Esophagus muscularis mucosa (tissue), 4 donors: ENCODE measurements around the gene CDH4. TPM values are rescaled to one million over a fixed set of nuclear protein-coding genes. Genes with fewer than 3 reads are reported as not detected.
"Not testable (repeated sequence)": the region's sequence is repeated elsewhere in the genome, so short reads cannot be mapped to it uniquely, and the experiment has no call there.

Experiments used
- DNase-seq: peaks from one replicate; pipeline ENCODE4 v3.0.0-alpha.2; 2017; ENCODE audit errors: extremely low spot score
- H3K27ac ChIP-seq, 4 donors: fragments of 200-600 bp; sonication (generic); replicated peaks in 1 of 4; 1 replicate in 3 of 4; 2 replicates in 1 of 4; pipeline ENCODE4 v1.5.1; 2016 to 2019; ENCODE audit warnings: mild to moderate bottlenecking in 1 of 4
- H3K27me3 ChIP-seq, 4 donors: fragments of 200-600 bp; sonication (generic); one replicate each; pipeline versions ENCODE4 v1.5.1 to v1.6.0; 2016 to 2019
- H3K36me3 ChIP-seq, 4 donors: fragments of 200-600 bp; sonication (generic); one replicate each; pipeline ENCODE4 v1.5.1; 2016 to 2019
- H3K4me1 ChIP-seq, 4 donors: fragments of 200-600 bp; sonication (generic); one replicate each; pipeline ENCODE4 v1.5.1; 2016 to 2019
- H3K4me3 ChIP-seq, 4 donors: fragments of 200-600 bp; sonication (generic); 1 replicate in 2 of 4; 2 replicates in 2 of 4; pipeline ENCODE4 v1.5.1; 2016 to 2019; ENCODE audit warnings: mild to moderate bottlenecking in 4 of 4, moderate library complexity in 1 of 4
- H3K9me3 ChIP-seq, 4 donors: fragments of 200-600 bp; sonication (generic); 1 replicate in 3 of 4; 2 replicates in 1 of 4; pipeline ENCODE4 v1.5.1; 2016 to 2019
- CTCF ChIP-seq, 3 experiments: fragments of 200-600 bp in 2 of 3; fragments of 450-650 bp in 1 of 3; sonication (generic) in 2 of 3; IDR thresholded peaks; one replicate each; pipeline ENCODE4 v1.5.1; 2017 to 2019; ENCODE audit warnings: antibody characterized with exemption in 3 of 3, mild to moderate bottlenecking in 2 of 3, moderate library complexity in 1 of 3
- EP300 ChIP-seq: sonication (generic); formaldehyde crosslinking; IDR thresholded peaks from one replicate; pipeline ENCODE4 v1.6.1; 2017; ENCODE audit warnings: antibody characterized with exemption
- POLR2A ChIP-seq: fragments of 450-650 bp; IDR thresholded peaks from one replicate; pipeline ENCODE4 v1.6.1; 2017; ENCODE audit warnings: antibody characterized with exemption, moderate library complexity, mild to moderate bottlenecking, low read depth
- POLR2AphosphoS5 ChIP-seq, 2 donors: sonication (generic); formaldehyde crosslinking; IDR thresholded peaks; one replicate each; pipeline ENCODE4 v1.6.1; 2017; ENCODE audit warnings: antibody characterized with exemption in 2 of 2
- WGBS: methylation state at CpG from one replicate; pipeline ENCODE4 v1.1.5; 2018; 5-methylcytosine and 5-hydroxymethylcytosine counted together
- intact Hi-C: fragments of 100-400 bp; cut with DNase I; formaldehyde crosslinking; loops from one replicate; pipeline ENCODE4 v1.15.1; 2023
- total RNA-seq, 4 donors: library from RNA; depleted of rRNA; stranded (reverse); fragments of >200 nt; gene quantifications; one replicate each; pipeline versions ENCODE4 v1.1.0 to v1.2.1, GENCODE V29; 2016

The CDH4 gene
- total RNA-seq, 4 donors from 2014 or later: 0.42 to 1.3 (median 0.48) TPM

DNA sequence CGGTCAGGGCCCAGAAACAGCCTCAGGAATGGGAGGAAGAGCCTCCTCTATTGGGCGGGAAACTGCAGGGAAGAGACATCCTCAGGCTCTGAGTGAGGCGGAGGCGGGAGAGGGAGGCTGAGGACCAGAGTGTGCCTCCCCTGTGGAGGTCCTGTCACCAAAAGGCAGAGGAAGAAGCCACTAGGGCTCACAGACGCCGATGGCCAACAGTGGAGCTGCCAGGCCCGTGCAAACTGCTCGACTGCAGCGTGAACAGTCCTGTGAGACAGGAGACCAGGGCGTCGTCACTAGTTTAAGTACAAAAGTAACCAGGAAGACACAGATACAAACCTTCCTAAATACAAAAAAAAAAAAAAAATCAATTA, 730.9 kb downstream of the CDH4 start:
- Histone ChIP-seq H3K9me3 (no peaks in the 10 kb centered on the region), H3K4me3 (no peak overlapping the region), H3K4me1 (no peaks in the 10 kb centered on the region), H3K27ac (no peak overlapping the region), H3K36me3 (peaks cover 0 to 70% (median 43%) of the 10 kb centered on the region in 4 donors), H3K27me3 (no peaks in the 10 kb centered on the region)
- intact Hi-C loops: no loop called here
- no peak for DNase-seq
- 93% methylated on average over 9 of the region's 11 CpGs for WGBS
- TF ChIP-seq CTCF (IDR thresholded peaks at IDR 0.05): no peak
- no peak for TF ChIP-seq POLR2AphosphoS5 (IDR thresholded peaks at IDR 0.05)
- no peak for TF ChIP-seq EP300
- TF ChIP-seq POLR2A: no peak

GRCh38 chr20:61983965-61984364, 731.9 kb downstream of the CDH4 start:
- TF ChIP-seq CTCF (IDR thresholded peaks at IDR 0.05) (no peak), POLR2AphosphoS5 (IDR thresholded peaks at IDR 0.05) (no peak), POLR2A (no peak), EP300 (no peak)
- Histone ChIP-seq H3K27ac (no peak overlapping the region), H3K4me1 (no peaks in the 10 kb centered on the region), H3K9me3 (no peaks in the 10 kb centered on the region), H3K36me3 (peaks cover 5 to 77% (median 49%) of the 10 kb centered on the region in 4 donors), H3K27me3 (no peaks in the 10 kb centered on the region), H3K4me3 (no peak overlapping the region)
- WGBS: 78% methylated on average over 13 of the region's 17 CpGs
- intact Hi-C loops: no loop called here
- no peak for DNase-seq

DNA sequence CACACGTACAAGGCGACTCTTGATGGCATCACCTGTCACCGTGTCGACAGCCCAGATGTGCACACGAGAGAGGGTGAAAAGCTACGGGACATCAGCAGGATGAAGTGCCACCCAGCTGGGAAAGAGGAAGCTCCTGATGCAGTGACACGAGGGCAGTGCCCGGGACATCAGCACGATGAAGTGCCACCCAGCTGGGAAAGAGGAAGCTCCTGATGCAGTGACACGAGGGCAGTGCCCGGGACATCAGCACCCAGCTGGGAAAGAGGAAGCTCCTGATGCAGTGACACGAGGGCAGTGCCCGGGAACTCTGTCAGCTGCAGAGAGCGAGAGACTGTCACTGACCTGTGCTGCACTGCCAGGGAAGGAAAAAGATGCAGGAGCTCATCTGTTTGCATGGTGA, 732.4 kb downstream of the CDH4 start:
- H3K4me1 ChIP-seq, H3K27ac ChIP-seq, DNase-seq, intact Hi-C loops, H3K27me3 ChIP-seq, H3K9me3 ChIP-seq, H3K4me3 ChIP-seq: not testable (repeated sequence)
- H3K36me3 ChIP-seq: peaks cover 5 to 77% (median 49%) of the 10 kb centered on the region in 4 donors
- WGBS: 91% methylated on average over 13 of the region's 14 CpGs

DNA sequence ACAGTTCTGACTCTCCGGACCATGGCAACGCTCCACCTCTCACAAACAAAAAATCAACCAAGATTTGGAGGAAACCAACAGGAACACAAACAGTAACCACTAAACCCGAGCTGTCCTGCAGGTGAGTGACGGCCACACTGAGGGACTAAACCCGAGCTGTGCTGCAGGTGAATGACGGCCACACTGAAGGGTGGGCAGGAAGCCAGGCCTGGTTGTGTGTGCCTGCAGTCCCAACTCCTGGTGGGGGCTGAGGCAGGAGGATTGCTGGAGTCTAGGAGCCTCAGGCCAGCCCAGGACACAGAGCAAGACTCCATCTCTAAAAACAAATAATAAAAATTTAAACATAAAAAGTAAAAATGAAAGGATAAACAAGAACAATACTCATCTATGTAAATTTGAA, 733.0 kb downstream of the CDH4 start:
- intact Hi-C loops: no loop called here
- no peaks in the 10 kb centered on the region for H3K4me1 ChIP-seq
- 91% methylated on average over 6 of the region's 6 CpGs for WGBS

GRCh38 chr20:61986762-61987321, 734.8 kb downstream of the CDH4 start:
- Histone ChIP-seq H3K27ac (no peak overlapping the region), H3K4me1 (no peaks in the 10 kb centered on the region), H3K4me3 (no peak overlapping the region), H3K9me3 (peaks cover 0 to 13% (median 9%) of the 10 kb centered on the region in 4 donors), H3K36me3 (peaks cover 27 to 83% (median 58%) of the 10 kb centered on the region in 4 donors), H3K27me3 (no peaks in the 10 kb centered on the region)
- intact Hi-C loops: no loop called here
- no peak for DNase-seq
- 82% methylated on average over 16 of the region's 16 CpGs for WGBS
- TF ChIP-seq CTCF (IDR thresholded peaks at IDR 0.05) (no peak), POLR2A (no peak), EP300 (no peak), POLR2AphosphoS5 (IDR thresholded peaks at IDR 0.05) (no peak)

More for the DNA sequence above, 733.0 kb downstream of the CDH4 start:
- H3K4me3 ChIP-seq: no peak overlapping the region
- no peak overlapping the region for H3K27ac ChIP-seq
- DNase-seq: no peak
- H3K9me3 ChIP-seq: no peaks in the 10 kb centered on the region
- no peak for TF ChIP-seq POLR2A
- no peak for TF ChIP-seq EP300
- no peak for TF ChIP-seq POLR2AphosphoS5 (IDR thresholded peaks at IDR 0.05)
- no peak for TF ChIP-seq CTCF (IDR thresholded peaks at IDR 0.05)
- H3K27me3 ChIP-seq: no peaks in the 10 kb centered on the region
- H3K36me3 ChIP-seq: peaks cover 10 to 76% (median 48%) of the 10 kb centered on the region in 4 donors
